Measurements from ENCODE around the gene RANBP17. TPM values are rescaled to one million over a fixed set of nuclear protein-coding genes. Genes with fewer than 3 reads are reported as not detected.

RANBP17 gene
- total and polyA plus RNA-seq, 12 donors: 5.5 to 119 (median 22.2) TPM

- no peaks in the 10 kb centered on the region for H3K36me3 ChIP-seq (replicated peaks in 1 of 2)
- no peaks in the 10 kb centered on the region for H3K9me3 ChIP-seq (replicated peaks in 1 of 3)
- TF ChIP-seq POLR2A (IDR thresholded peaks at IDR 0.05): no peak
- no peak for TF ChIP-seq CTCF (IDR thresholded peaks at IDR 0.05)
- no peaks in the 10 kb centered on the region for H3K4me1 ChIP-seq (replicated peaks in 1 of 2)
- H3K27me3 ChIP-seq: peaks cover 22% of the 10 kb centered on the region
- no peak overlapping the region for H3K27ac ChIP-seq
- intact Hi-C loops (cut with DNase I): no loop called here
- no peak overlapping the region for H3K4me3 ChIP-seq
- 65 to 74% (median 71%) methylated on average over 3 of the region's 3 CpGs for WGBS, 4 donors
- DNase-seq: no peak
Measured at GRCh38 chr5:171323007-171323406, 461.2 kb downstream of the RANBP17 start.

- DNase-seq: no peak
- Histone ChIP-seq H3K9me3 (replicated peaks in 1 of 3) (no peaks in the 10 kb centered on the region), H3K27ac (no peak overlapping the region), H3K36me3 (replicated peaks in 1 of 2) (no peaks in the 10 kb centered on the region), H3K27me3 (peaks cover 23% of the 10 kb centered on the region), H3K4me1 (replicated peaks in 1 of 2) (no peaks in the 10 kb centered on the region), H3K4me3 (no peak overlapping the region)
- WGBS, 4 donors: 38 to 45% (median 41%) methylated on average over 14 to 20 of the region's 20 CpGs
- no peak for TF ChIP-seq CTCF (IDR thresholded peaks at IDR 0.05)
- no peak for TF ChIP-seq POLR2A (IDR thresholded peaks at IDR 0.05)
- intact Hi-C loops (cut with DNase I): no loop called here
Measured at GRCh38 chr5:171323806-171324632, 462.2 kb downstream of the RANBP17 start.

GRCh38 chr5:171330021-171330420 is 468.2 kb downstream of the RANBP17 start:
- H3K4me1 ChIP-seq (replicated peaks in 1 of 2): no peaks in the 10 kb centered on the region
- DNase-seq: no peak
- no peaks in the 10 kb centered on the region for H3K36me3 ChIP-seq (replicated peaks in 1 of 2)
- no peak overlapping the region for H3K4me3 ChIP-seq
- H3K27me3 ChIP-seq: peaks cover 13% of the 10 kb centered on the region
- no peak overlapping the region for H3K27ac ChIP-seq
- TF ChIP-seq CTCF (IDR thresholded peaks at IDR 0.05): no peak
- TF ChIP-seq POLR2A (IDR thresholded peaks at IDR 0.05): no peak
- intact Hi-C loops (cut with DNase I): loop anchor here in 1 of 2 donors (10.0 kb wide), 1 partner anchor 115 kb away; no protein-coding TSS in a partner anchor
- 62 to 73% (median 67%) methylated on average over 8 of the region's 8 CpGs for WGBS, 4 donors
- H3K9me3 ChIP-seq (replicated peaks in 1 of 3): no peaks in the 10 kb centered on the region

GRCh38 chr5:171335616-171336015 is 473.8 kb downstream of the RANBP17 start:
- DNase-seq: no peak
- Histone ChIP-seq H3K9me3 (replicated peaks in 1 of 3) (no peaks in the 10 kb centered on the region), H3K4me3 (no peak overlapping the region), H3K36me3 (replicated peaks in 1 of 2) (no peaks in the 10 kb centered on the region), H3K4me1 (replicated peaks in 1 of 2) (peaks cover 0 to 4% of the 10 kb centered on the region in 2 donors), H3K27me3 (peaks cover 19% of the 10 kb centered on the region), H3K27ac (no peak overlapping the region)
- intact Hi-C loops (cut with DNase I): loop anchor here in 1 of 2 donors (10.0 kb wide), 1 partner anchor 121 kb away; no protein-coding TSS in a partner anchor
- TF ChIP-seq POLR2A (IDR thresholded peaks at IDR 0.05) (no peak), CTCF (IDR thresholded peaks at IDR 0.05) (no peak)
- 59 to 77% (median 73%) methylated on average over 5 to 8 of the region's 8 CpGs for WGBS, 4 donors
